ENCODE results near the gene KLHL22. TPM values are rescaled to one million over a fixed set of nuclear protein-coding genes. Genes with fewer than 3 reads are reported as not detected.

KLHL22 gene
- total RNA-seq, 1 experiment from 2014 or later: 36.2 TPM

DNA sequence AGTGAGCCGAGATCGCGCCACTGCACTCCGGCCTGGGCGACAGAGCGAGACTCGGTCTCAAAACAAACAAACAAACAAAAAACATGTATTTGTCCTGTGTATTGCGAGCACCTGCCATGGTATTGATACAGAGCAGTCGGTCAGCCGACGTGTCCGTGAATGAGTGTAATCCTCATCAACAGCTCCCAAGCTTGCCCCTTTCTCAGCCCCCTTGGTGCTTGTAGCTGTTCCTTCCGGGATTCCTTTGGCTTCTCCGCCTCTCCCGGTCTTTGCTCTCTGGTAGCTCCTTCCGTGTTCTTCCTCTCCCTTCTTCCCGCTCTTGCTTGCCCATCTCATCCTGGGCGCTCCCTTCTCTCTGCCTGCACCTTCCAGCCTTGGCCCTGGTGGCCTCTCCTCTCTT is 90.7 kb downstream of the KLHL22 start:
- ChIA-PET CTCF (interaction anchor here (0.9 kb wide), 1 partner anchor 14 kb away, joined by 3 read pairs; no protein-coding TSS in a partner anchor), POLR2A (ENCODE audit: low non-redundant PET) (no interaction called here)
- Histone ChIP-seq H3K4me1 (ENCODE audit: insufficient read depth, low read length, poor library complexity, severe bottlenecking) (no peaks in the 10 kb centered on the region), H3K27ac (ENCODE audit: low read depth, low read length, poor library complexity, severe bottlenecking) (no peak overlapping the region), H3K27me3 (replicated peaks; ENCODE audit: insufficient read depth, low read depth, low read length, poor library complexity) (no peaks in the 10 kb centered on the region), H3K9me3 (ENCODE audit: low read depth, low read length, poor library complexity, severe bottlenecking) (no peaks in the 10 kb centered on the region), H3K4me3 (ENCODE audit: low read depth, low read length, poor library complexity, severe bottlenecking) (no peak overlapping the region), H3K36me3 (ENCODE audit: insufficient read depth, low read length, poor library complexity, severe bottlenecking) (peaks cover 37% of the 10 kb centered on the region)
- DNase-seq (ENCODE audit: low spot score): no peak
- TF ChIP-seq, protein P1, sequence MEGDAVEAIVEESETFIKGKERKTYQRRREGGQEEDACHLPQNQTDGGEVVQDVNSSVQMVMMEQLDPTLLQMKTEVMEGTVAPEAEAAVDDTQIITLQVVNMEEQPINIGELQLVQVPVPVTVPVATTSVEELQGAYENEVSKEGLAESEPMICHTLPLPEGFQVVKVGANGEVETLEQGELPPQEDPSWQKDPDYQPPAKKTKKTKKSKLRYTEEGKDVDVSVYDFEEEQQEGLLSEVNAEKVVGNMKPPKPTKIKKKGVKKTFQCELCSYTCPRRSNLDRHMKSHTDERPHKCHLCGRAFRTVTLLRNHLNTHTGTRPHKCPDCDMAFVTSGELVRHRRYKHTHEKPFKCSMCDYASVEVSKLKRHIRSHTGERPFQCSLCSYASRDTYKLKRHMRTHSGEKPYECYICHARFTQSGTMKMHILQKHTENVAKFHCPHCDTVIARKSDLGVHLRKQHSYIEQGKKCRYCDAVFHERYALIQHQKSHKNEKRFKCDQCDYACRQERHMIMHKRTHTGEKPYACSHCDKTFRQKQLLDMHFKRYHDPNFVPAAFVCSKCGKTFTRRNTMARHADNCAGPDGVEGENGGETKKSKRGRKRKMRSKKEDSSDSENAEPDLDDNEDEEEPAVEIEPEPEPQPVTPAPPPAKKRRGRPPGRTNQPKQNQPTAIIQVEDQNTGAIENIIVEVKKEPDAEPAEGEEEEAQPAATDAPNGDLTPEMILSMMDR (conservative IDR thresholded peaks at IDR 0.05; ENCODE audit: low read depth, low read length): no peak
- TF ChIP-seq EZH2 (IDR thresholded peaks at IDR 0.05; ENCODE audit: borderline replicate concordance, low read depth, low read length, poor library complexity, severe bottlenecking): no peak
- no TSS peak for BruUV-seq (replicated peaks)
- intact Hi-C loops (cut with micrococcal nuclease; ENCODE audit: unreplicated experiment): no loop called here

GRCh38 chr22:20403779-20404140 is 91.8 kb downstream of the KLHL22 start:
- Histone ChIP-seq H3K4me3 (ENCODE audit: low read depth, low read length, poor library complexity, severe bottlenecking) (no peak overlapping the region), H3K9me3 (ENCODE audit: low read depth, low read length, poor library complexity, severe bottlenecking) (no peaks in the 10 kb centered on the region), H3K36me3 (ENCODE audit: insufficient read depth, low read length, poor library complexity, severe bottlenecking) (peaks cover 37% of the 10 kb centered on the region), H3K27ac (ENCODE audit: low read depth, low read length, poor library complexity, severe bottlenecking) (no peak overlapping the region), H3K4me1 (ENCODE audit: insufficient read depth, low read length, poor library complexity, severe bottlenecking) (no peaks in the 10 kb centered on the region), H3K27me3 (replicated peaks; ENCODE audit: insufficient read depth, low read depth, low read length, poor library complexity) (no peaks in the 10 kb centered on the region)
- intact Hi-C loops (cut with micrococcal nuclease; ENCODE audit: unreplicated experiment): no loop called here
- ChIA-PET POLR2A (ENCODE audit: low non-redundant PET) (no interaction called here), CTCF (no interaction called here)
- TF ChIP-seq EZH2 (IDR thresholded peaks at IDR 0.05; ENCODE audit: borderline replicate concordance, low read depth, low read length, poor library complexity, severe bottlenecking): no peak
- TF ChIP-seq, protein P1 (conservative IDR thresholded peaks at IDR 0.05; ENCODE audit: low read depth, low read length): no peak
- no peak for DNase-seq (ENCODE audit: low spot score)
- no TSS peak for BruUV-seq (replicated peaks)

DNA sequence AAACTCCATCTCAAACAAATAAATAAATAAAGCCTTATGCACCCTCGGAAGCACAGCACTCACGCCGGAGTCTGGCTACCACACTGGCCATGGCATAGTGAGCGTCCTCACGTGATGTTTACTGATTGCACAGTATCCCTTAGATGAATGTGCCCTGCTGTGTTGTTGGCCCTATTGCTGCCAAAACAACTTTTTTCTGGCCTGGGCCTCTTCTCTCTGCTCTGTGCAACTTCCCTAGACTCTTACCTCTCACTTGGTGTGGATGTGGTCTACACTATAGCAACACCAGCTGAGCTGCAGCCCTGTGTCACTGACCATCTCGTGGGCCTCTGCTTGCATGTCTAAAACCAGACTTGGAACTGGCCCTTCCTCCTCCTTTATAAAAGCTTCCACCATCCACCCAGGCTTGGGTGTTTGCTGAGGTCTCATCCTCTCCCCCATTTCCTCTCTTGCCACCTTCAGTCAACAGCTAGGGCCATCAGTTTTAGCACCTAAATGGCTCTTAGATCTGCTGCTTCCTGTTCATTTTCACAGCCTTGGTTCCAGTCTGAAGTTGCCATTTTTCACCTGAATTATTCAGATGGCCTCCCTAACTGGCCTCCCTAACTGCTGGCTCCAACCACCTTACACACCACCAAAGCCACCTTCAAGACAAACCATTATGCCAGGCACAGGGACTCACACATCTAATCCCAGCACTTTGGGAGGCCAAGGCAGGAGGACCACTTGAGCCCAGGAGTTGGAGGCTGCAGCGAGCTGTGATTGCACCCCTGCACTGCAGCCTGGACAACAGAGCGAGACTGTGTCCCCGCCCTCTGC is 92.4 kb downstream of the KLHL22 start:
- ChIA-PET CTCF (no interaction called here), POLR2A (ENCODE audit: low non-redundant PET) (no interaction called here)
- no peak overlapping the region for H3K27ac ChIP-seq (ENCODE audit: low read depth, low read length, poor library complexity, severe bottlenecking)

More for the DNA sequence above, 92.4 kb downstream of the KLHL22 start:
- no peaks in the 10 kb centered on the region for H3K27me3 ChIP-seq (replicated peaks; ENCODE audit: insufficient read depth, low read depth, low read length, poor library complexity)
- BruUV-seq (replicated peaks): no TSS peak
- no peak overlapping the region for H3K4me3 ChIP-seq (ENCODE audit: low read depth, low read length, poor library complexity, severe bottlenecking)
- H3K36me3 ChIP-seq (ENCODE audit: insufficient read depth, low read length, poor library complexity, severe bottlenecking): peaks cover 37% of the 10 kb centered on the region
- H3K9me3 ChIP-seq (ENCODE audit: low read depth, low read length, poor library complexity, severe bottlenecking): no peaks in the 10 kb centered on the region
- no peak for DNase-seq (ENCODE audit: low spot score)
- intact Hi-C loops (cut with micrococcal nuclease; ENCODE audit: unreplicated experiment): no loop called here
- no peaks in the 10 kb centered on the region for H3K4me1 ChIP-seq (ENCODE audit: insufficient read depth, low read length, poor library complexity, severe bottlenecking)
- no peak for TF ChIP-seq EZH2 (IDR thresholded peaks at IDR 0.05; ENCODE audit: borderline replicate concordance, low read depth, low read length, poor library complexity, severe bottlenecking)
- TF ChIP-seq, protein P1 (conservative IDR thresholded peaks at IDR 0.05; ENCODE audit: low read depth, low read length): no peak
